ENCODE measurements around the gene PRKCA.

Gene PRKCA

DNA sequence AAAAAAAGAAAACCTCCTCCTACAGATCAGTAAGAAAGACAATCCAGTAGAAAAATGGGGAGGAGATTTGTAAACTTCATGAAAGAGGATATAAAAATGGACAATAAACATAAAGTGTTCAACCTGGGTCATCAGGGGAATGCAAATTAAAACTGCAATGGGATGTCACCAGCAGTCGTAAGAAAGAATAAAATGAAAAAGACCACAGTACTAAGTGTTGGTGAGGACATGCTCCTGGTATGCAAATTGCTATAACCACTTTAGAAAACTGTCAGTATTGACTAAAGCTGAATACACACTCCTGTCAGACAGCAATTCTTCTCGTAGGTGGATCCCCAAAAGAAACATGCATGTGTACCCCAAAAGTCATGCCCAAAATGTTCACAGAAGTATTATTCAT, 267.2 kb downstream of the PRKCA start:
- Histone ChIP-seq H3K27ac (replicated peaks) (no peak overlapping the region), H3K4me3 (replicated peaks; ENCODE audit: insufficient read depth, low read length) (no peak overlapping the region), H3K27me3 (ENCODE audit: insufficient read depth, poor library complexity, severe bottlenecking) (no peaks in the 10 kb centered on the region)
- no peak for DNase-seq (ENCODE audit: low read depth in 1 of 2, low spot score in 1 of 2)
- TF ChIP-seq, protein P1, sequence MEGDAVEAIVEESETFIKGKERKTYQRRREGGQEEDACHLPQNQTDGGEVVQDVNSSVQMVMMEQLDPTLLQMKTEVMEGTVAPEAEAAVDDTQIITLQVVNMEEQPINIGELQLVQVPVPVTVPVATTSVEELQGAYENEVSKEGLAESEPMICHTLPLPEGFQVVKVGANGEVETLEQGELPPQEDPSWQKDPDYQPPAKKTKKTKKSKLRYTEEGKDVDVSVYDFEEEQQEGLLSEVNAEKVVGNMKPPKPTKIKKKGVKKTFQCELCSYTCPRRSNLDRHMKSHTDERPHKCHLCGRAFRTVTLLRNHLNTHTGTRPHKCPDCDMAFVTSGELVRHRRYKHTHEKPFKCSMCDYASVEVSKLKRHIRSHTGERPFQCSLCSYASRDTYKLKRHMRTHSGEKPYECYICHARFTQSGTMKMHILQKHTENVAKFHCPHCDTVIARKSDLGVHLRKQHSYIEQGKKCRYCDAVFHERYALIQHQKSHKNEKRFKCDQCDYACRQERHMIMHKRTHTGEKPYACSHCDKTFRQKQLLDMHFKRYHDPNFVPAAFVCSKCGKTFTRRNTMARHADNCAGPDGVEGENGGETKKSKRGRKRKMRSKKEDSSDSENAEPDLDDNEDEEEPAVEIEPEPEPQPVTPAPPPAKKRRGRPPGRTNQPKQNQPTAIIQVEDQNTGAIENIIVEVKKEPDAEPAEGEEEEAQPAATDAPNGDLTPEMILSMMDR (IDR thresholded peaks at IDR 0.05; ENCODE audit: insufficient read depth, low read length), result no peak
- no peak for TF ChIP-seq SPI1 (IDR thresholded peaks at IDR 0.05; ENCODE audit: borderline replicate concordance, low read depth)
- TF ChIP-seq GABPA (IDR thresholded peaks at IDR 0.05; ENCODE audit: low read depth), result no peak
- no peak for TF ChIP-seq POLR2AphosphoS5 (IDR thresholded peaks at IDR 0.05; ENCODE audit: low read depth)
- TF ChIP-seq, protein P2, sequence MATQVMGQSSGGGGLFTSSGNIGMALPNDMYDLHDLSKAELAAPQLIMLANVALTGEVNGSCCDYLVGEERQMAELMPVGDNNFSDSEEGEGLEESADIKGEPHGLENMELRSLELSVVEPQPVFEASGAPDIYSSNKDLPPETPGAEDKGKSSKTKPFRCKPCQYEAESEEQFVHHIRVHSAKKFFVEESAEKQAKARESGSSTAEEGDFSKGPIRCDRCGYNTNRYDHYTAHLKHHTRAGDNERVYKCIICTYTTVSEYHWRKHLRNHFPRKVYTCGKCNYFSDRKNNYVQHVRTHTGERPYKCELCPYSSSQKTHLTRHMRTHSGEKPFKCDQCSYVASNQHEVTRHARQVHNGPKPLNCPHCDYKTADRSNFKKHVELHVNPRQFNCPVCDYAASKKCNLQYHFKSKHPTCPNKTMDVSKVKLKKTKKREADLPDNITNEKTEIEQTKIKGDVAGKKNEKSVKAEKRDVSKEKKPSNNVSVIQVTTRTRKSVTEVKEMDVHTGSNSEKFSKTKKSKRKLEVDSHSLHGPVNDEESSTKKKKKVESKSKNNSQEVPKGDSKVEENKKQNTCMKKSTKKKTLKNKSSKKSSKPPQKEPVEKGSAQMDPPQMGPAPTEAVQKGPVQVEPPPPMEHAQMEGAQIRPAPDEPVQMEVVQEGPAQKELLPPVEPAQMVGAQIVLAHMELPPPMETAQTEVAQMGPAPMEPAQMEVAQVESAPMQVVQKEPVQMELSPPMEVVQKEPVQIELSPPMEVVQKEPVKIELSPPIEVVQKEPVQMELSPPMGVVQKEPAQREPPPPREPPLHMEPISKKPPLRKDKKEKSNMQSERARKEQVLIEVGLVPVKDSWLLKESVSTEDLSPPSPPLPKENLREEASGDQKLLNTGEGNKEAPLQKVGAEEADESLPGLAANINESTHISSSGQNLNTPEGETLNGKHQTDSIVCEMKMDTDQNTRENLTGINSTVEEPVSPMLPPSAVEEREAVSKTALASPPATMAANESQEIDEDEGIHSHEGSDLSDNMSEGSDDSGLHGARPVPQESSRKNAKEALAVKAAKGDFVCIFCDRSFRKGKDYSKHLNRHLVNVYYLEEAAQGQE (IDR thresholded peaks at IDR 0.05; ENCODE audit: insufficient replicate concordance, low read depth), result no peak

DNA sequence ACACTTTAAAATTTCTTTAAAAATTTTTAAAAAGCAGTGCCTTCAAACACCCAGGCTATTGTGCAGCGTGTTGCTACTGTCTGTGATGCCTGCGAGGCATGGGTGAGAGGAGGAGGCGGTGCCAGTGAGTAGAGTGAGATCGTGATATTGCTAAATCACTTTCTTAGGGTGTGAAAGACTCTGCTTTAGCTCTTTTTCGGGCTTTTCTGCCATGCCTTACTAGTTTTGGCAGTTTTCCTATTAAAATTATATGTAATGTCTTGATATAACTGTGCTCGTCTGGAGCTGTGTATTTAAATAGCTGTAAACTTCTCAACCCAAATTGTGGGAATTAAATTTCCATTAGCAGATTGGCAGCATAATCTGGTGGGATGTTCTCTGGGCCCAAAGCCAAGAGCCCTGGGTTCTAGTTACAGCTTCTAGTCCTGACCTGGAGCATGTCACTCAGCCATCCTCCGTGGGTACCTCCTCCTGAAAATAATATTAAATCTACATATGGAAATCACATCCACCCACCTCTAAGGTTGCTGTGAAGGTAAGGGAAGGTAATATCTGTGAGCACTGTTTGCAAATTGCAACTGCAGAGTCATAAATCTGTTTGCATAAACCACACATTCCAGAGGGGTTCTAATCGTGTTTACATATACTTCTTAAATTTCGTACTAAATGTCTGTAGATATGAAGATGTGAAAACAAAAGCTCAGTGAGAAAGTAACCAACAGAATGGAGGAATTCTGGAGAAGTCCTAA, 268.2 kb downstream of the PRKCA start:
- Histone ChIP-seq H3K27ac (replicated peaks) (no peak overlapping the region), H3K27me3 (ENCODE audit: insufficient read depth, poor library complexity, severe bottlenecking) (no peaks in the 10 kb centered on the region), H3K4me3 (replicated peaks; ENCODE audit: insufficient read depth, low read length) (no peak overlapping the region)
- no peak for DNase-seq (ENCODE audit: low read depth in 1 of 2, low spot score in 1 of 2)
- TF ChIP-seq POLR2AphosphoS5 (IDR thresholded peaks at IDR 0.05; ENCODE audit: low read depth), result no peak
- TF ChIP-seq, protein P1 (IDR thresholded peaks at IDR 0.05; ENCODE audit: insufficient read depth, low read length), result no peak
- TF ChIP-seq, protein P2 (IDR thresholded peaks at IDR 0.05; ENCODE audit: insufficient replicate concordance, low read depth), result no peak
- TF ChIP-seq SPI1 (IDR thresholded peaks at IDR 0.05; ENCODE audit: borderline replicate concordance, low read depth), result no peak
- no peak for TF ChIP-seq GABPA (IDR thresholded peaks at IDR 0.05; ENCODE audit: low read depth)

DNA sequence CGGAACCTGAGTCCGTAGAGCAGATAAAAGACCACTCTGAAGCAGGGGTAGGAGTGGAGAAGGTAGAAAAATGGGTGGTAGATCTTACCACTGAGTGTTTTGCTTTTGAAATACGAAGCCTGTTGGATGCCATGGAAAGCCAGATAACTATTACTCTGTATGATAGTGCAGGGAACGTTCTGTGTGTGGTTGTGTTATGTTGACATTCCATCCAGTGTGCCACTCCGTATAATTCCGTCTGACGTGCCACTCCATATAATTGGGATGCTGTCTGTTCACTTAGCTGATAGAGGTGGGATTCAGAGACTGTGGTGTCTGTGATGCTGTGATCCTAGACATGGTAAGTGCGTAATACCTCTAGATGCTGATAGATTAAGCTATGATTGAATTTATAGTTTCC, 269.3 kb downstream of the PRKCA start:
- no peaks in the 10 kb centered on the region for H3K27me3 ChIP-seq (ENCODE audit: insufficient read depth, poor library complexity, severe bottlenecking)
- TF ChIP-seq POLR2AphosphoS5 (IDR thresholded peaks at IDR 0.05; ENCODE audit: low read depth) (no peak), SPI1 (IDR thresholded peaks at IDR 0.05; ENCODE audit: borderline replicate concordance, low read depth) (no peak), GABPA (IDR thresholded peaks at IDR 0.05; ENCODE audit: low read depth) (no peak)
- TF ChIP-seq, protein P2 (IDR thresholded peaks at IDR 0.05; ENCODE audit: insufficient replicate concordance, low read depth), result no peak
- TF ChIP-seq, protein P1 (IDR thresholded peaks at IDR 0.05; ENCODE audit: insufficient read depth, low read length), result no peak
- H3K4me3 ChIP-seq (replicated peaks; ENCODE audit: insufficient read depth, low read length), result no peak overlapping the region
- H3K27ac ChIP-seq (replicated peaks), result no peak overlapping the region
- no peak for DNase-seq (ENCODE audit: low read depth in 1 of 2, low spot score in 1 of 2)

All from HL-60 (cell line).